Activated T-helper 17 cell treated with anti-CD3 and anti-CD28 coated beads, Interleukin-2, amount 50 U/mL, for 72 hours (primary cell): ENCODE measurements around the gene CRLF1. TPM values are rescaled to one million over a fixed set of nuclear protein-coding genes. Genes with fewer than 3 reads are reported as not detected.

Source experiments
- ATAC-seq: fragments of 150-1000 bp; cut with Tn5 transposase; replicated peaks from 2 replicates; pipeline ENCODE4 v1.10.0; 2021; ENCODE audit warnings: mild to moderate bottlenecking, moderate library complexity
- H3K27ac Mint-ChIP-seq: one replicate; pipeline ENCODE4 v1.8.0; 2022; ENCODE audit warnings: mixed read lengths
- H3K27me3 Mint-ChIP-seq: one replicate; pipeline ENCODE4 v1.8.0; 2022; ENCODE audit warnings: mixed read lengths
- H3K36me3 Mint-ChIP-seq: one replicate; pipeline ENCODE4 v1.8.0; 2022; ENCODE audit warnings: low read depth, mild to moderate bottlenecking, mixed read lengths
- H3K4me1 Mint-ChIP-seq: one replicate; pipeline ENCODE4 v1.8.0; 2022; ENCODE audit warnings: mixed read lengths
- H3K4me3 Mint-ChIP-seq: one replicate; pipeline ENCODE4 v1.8.0; 2022; ENCODE audit warnings: mild to moderate bottlenecking, mixed read lengths
- H3K9me3 Mint-ChIP-seq: one replicate; pipeline ENCODE4 v1.8.0; 2022; ENCODE audit warnings: mixed read lengths
- total RNA-seq, 2 donors: library from RNA; stranded (reverse); gene quantifications; one replicate each; pipeline ENCODE4 v1.2.3, GENCODE V29; 2022

Gene CRLF1
- total RNA-seq, 2 donors from 2014 or later: not detected

DNA sequence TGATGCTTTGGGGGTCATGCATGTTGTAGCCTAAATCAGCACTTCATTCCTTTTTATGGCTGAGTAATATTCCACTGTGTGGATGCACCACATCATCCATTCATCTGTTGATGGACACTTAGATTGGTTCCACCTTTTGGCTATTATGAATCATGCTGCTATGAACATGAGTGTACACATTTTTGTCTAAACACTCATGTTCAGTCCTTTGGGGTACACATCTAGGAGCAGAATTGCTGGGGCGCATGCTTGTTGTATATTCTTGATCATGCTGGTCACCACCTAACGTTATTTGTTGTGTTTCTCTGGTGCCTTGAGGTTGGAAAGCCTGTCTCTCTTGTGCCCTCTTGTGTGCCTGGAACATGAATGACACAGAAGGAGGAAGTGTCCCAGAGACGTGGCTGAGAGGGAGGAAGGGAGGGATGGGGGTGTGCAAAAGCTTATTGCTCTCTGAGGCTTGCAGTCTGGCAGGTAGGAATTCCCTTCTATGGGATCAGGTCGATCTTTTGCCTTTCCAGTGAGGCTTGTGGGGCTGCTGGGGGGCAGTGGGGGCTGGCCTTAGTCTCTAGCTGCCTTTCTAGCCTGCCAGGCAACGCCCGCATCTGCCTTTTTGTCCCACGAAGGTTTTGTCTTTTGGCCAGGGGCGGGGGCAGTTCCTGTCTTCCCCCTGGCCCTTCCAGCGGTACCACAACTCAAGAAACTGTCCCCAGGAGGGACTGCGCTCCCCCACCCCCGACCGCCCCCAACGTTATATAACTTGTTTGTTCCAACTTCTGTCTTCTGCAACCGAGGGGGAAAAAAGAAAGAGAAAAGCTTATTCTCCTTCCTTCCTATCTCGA lies 37.8 kb upstream of the CRLF1 start:
- Mint-ChIP-seq H3K9me3 (no peaks in the 10 kb centered on the region), H3K4me1 (peaks cover 5% of the 10 kb centered on the region), H3K4me3 (no peak overlapping the region), H3K27ac (no peak overlapping the region), H3K36me3 (no peaks in the 10 kb centered on the region), H3K27me3 (no peaks in the 10 kb centered on the region)
- ATAC-seq: peak; percentile 38

DNA sequence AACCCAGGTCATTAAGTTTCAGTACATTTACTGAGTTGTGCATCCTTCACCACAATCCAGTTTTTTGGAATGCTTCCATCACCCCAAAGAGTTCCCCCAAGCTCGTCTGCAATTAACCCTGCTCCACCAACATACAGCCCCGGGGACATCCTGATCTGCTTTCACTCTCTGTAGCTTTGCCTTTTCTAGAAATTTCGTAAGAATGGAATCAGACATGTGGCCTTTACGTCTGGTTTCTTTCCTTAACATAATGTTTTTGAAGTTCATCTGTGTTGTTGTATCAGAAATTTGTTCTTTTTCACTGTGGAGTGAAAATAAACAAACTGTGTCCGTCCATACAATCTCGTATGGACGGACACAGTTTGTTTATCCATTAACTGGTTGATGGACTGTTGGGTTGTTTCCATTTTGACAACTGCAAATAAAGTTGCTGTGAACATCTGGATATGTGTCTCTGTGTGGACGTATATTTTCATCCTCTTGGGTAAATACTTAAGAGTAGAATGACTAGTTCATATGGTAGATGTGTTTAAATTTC lies 33.2 kb upstream of the CRLF1 start:
- peaks cover 11% of the 10 kb centered on the region for H3K4me1 Mint-ChIP-seq
- no peak overlapping the region for H3K4me3 Mint-ChIP-seq
- peaks cover 2% of the 10 kb centered on the region for H3K27me3 Mint-ChIP-seq
- no peaks in the 10 kb centered on the region for H3K36me3 Mint-ChIP-seq
- no peak for ATAC-seq
- no peak overlapping the region for H3K27ac Mint-ChIP-seq
- H3K9me3 Mint-ChIP-seq: no peaks in the 10 kb centered on the region

DNA sequence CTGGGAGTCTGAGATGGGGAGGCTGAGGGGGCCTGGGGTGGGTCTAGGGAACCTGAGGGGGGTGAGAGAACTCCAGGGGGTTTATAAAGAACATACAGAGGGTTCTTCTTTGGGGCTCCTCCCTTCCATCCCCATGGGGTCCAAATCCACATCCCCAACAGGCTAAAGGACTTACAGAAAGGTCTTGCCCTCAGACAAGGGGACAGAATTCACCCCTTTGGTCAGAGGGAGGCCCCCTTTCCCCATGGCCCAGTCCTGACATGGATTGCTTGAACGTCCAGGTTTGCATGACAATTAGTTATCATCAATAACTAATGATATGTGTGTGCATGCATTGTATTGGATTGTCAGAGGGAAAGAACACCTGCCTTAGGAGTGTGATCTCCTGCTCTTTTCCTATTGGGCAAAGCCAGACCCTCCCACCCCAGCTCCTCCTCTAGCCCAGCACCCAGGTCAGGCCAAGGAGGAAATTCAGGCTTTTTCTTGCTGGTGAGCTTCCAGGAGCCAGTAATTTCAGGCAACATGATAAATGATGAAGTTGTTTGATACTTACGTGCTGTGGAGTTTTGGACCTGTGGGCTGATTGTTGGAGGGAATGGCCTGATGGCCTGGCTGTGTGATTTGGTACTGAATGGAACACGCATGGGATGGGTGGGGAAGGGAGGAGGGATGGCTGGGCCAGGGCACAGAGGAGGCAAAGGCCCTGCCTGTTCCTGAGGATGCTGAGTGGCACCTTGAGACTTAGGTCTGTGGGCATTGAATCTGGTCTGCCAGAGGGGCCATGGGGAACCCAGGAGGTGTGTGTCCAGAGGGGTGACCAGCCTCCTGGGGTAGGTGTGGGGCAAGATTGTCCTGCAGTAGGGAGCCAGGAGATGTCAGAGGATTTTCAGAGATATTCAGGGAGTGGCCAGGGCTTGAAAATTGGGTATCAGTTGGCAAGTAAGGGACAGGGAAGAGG lies 31.4 kb upstream of the CRLF1 start:
- Mint-ChIP-seq H3K9me3 (no peaks in the 10 kb centered on the region), H3K36me3 (no peaks in the 10 kb centered on the region), H3K4me1 (peaks cover 6% of the 10 kb centered on the region), H3K27ac (peak overlapping the region; percentile 28), H3K27me3 (peaks cover 4% of the 10 kb centered on the region), H3K4me3 (peak overlapping the region; percentile 79)
- no peak for ATAC-seq

DNA sequence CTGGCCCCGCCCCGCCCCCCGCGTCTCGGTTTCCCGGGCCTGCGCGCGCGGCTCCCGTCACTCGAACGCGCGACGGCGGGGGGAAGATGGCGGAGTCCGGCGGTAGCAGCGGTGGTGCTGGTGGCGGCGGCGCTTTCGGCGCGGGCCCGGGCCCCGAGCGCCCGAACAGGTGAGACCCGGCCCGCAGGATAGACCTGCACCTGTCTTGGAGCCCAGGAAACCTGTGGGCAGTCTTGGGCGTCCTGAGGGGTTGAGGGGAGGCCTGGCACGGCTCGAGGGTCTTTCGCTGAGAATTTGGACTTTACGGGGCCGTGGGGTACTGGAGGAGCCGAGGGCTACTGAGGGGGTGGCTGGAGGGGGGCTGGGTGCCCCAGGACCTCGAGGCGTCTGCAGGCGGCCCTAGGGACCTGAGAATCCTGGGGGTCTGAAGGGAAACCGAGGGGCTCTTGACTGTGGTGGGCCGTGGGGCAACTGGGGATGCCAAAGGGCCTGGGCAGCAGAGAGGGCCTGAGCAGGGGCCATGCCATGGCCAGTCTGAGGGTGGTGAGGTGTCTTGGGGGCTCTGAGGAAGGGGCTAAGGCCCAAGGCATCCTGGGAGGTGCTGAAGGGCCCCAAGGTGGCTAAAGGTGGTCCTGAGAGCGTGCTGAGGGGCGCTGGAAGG lies 30.5 kb upstream of the CRLF1 start, which contains the start of gene KLHL26:
Gene KLHL26, plus strand, starts transcription at position 60 of the 661 bp plus-strand sequence. Its CDS starts 27 bp downstream, at position 87.
- no peaks in the 10 kb centered on the region for H3K9me3 Mint-ChIP-seq
- peaks cover 4% of the 10 kb centered on the region for H3K27me3 Mint-ChIP-seq
- no peak for ATAC-seq
- no peaks in the 10 kb centered on the region for H3K36me3 Mint-ChIP-seq
- H3K4me1 Mint-ChIP-seq: peaks cover 6% of the 10 kb centered on the region
- H3K4me3 Mint-ChIP-seq: peak within 1 kb of the TSS; percentile 79
- H3K27ac Mint-ChIP-seq: peak within 1 kb of the TSS; percentile 72

DNA sequence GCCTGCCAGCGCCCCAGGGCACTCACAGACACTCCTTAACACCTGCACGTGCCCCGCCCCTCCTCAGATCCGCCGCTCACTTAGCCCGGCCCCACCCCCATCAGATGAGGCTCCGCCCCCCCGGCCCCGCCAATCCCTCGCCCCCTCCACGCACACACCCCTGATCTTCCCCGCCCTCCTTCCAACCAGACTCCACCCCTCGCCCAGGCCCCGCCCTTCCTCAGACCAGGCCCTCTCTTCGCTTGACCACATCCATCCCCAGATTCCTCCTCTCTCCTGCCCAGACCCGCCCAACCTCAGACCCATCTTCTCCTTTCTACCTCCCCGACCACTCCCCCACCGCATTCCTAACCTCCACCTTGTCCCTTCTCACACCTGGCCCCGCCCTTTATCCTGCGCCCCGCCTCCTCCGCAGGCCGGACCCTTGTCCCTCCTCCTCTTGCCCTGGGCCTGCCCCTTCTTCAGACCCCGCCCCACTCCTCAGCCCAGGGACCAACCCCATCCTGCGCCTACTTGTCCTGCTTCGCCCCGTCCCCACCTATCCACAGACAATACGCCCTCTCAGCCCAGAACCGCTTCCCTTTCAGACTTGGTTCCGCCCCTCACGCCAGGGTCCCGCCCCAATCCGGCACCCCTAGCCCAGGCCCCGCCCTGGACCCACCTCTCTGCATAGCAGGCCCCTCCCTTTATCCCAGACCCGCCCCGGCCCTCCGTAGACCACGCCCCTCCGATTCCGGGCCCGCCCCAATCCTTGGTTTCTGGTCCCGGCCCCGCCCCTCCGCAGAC lies 29.8 kb upstream of the CRLF1 start:
- Mint-ChIP-seq H3K27ac (peak overlapping the region; percentile 72), H3K27me3 (peaks cover 4% of the 10 kb centered on the region), H3K9me3 (no peaks in the 10 kb centered on the region), H3K4me3 (peak overlapping the region; percentile 79), H3K4me1 (peaks cover 6% of the 10 kb centered on the region), H3K36me3 (no peaks in the 10 kb centered on the region)
- ATAC-seq: peak; percentile 91

DNA sequence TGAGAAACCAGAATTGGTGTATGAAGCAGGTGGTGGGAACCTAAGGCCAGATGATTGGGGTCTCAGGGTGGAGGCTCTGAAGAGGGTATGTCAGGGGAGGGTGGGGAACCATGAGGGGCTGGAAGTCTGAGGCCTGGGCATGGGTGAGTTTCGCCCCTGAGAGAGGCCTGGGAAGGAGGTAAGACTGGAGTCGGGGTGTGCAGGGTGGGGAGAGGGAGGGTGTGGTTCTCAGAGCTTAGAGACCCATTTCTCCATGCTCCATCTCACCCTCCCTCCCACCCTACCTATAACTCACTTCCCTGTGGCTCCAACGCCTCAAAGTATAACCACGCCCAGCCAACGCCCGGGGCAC lies 29.2 kb upstream of the CRLF1 start:
- Mint-ChIP-seq H3K27ac (peak overlapping the region; percentile 72), H3K27me3 (peaks cover 4% of the 10 kb centered on the region), H3K36me3 (no peaks in the 10 kb centered on the region), H3K4me1 (peaks cover 6% of the 10 kb centered on the region), H3K9me3 (no peaks in the 10 kb centered on the region), H3K4me3 (peak overlapping the region; percentile 79)
- ATAC-seq: no peak

DNA sequence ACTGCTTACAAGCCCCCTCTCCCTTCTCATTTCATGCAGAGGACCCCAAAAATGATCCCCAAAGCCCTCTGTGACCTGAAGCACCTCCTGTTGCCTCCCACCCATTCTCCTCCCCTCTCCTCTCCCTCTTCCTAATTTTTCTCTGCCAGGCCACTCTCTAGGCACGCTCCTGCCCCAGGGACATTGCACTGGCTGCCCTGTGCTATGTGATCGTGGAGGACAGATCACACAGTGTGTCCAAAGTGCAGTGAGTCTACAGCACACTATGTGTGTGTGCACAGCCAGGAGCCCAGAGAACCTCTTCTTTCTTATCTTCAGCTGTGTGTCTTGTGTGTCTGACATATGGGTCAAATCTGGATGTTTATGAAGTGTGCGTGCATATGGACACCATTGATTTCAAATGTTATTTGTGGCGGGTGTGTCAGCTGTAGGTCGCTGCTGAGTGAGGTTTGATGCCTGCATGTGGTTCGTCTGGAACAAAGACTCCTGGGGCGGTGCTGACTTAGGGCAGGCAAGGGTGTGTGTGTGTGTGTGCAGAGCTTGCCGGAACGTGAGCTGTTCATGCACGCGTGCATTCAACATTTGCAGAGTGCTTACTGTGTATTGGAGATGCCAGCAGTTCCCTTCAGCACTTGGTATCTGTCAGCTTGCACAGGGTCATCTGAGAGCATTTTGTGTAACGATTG lies 28.2 kb upstream of the CRLF1 start:
- no peak for ATAC-seq
- H3K36me3 Mint-ChIP-seq: no peaks in the 10 kb centered on the region
- no peak overlapping the region for H3K27ac Mint-ChIP-seq
- H3K4me3 Mint-ChIP-seq: no peak overlapping the region
- H3K4me1 Mint-ChIP-seq: peaks cover 6% of the 10 kb centered on the region
- H3K9me3 Mint-ChIP-seq: no peaks in the 10 kb centered on the region
- H3K27me3 Mint-ChIP-seq: peaks cover 4% of the 10 kb centered on the region

DNA sequence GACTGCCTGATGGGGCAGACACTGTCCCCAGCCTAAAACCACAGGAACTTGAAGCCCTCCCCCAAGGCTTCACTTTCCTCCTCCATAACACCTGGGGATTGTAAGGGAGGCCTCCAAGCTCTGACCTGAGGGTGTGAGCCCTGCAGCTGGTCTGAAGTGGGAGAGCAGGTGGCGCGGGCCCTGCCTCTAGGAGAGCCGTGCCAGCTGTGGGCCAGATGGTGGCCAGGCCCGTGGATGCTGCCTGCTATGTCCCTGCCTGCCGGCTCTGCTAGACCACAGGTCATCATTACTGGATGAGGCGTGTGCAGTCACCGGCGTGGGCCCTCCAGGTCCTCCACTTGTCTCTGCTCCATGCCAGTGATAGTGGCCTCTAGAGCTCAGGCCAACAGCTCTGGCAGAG lies 26.7 kb upstream of the CRLF1 start:
- H3K9me3 Mint-ChIP-seq: no peaks in the 10 kb centered on the region
- H3K4me3 Mint-ChIP-seq: no peak overlapping the region
- peaks cover 6% of the 10 kb centered on the region for H3K4me1 Mint-ChIP-seq
- ATAC-seq: no peak
- H3K27ac Mint-ChIP-seq: no peak overlapping the region
- peaks cover 4% of the 10 kb centered on the region for H3K27me3 Mint-ChIP-seq
- H3K36me3 Mint-ChIP-seq: no peaks in the 10 kb centered on the region

DNA sequence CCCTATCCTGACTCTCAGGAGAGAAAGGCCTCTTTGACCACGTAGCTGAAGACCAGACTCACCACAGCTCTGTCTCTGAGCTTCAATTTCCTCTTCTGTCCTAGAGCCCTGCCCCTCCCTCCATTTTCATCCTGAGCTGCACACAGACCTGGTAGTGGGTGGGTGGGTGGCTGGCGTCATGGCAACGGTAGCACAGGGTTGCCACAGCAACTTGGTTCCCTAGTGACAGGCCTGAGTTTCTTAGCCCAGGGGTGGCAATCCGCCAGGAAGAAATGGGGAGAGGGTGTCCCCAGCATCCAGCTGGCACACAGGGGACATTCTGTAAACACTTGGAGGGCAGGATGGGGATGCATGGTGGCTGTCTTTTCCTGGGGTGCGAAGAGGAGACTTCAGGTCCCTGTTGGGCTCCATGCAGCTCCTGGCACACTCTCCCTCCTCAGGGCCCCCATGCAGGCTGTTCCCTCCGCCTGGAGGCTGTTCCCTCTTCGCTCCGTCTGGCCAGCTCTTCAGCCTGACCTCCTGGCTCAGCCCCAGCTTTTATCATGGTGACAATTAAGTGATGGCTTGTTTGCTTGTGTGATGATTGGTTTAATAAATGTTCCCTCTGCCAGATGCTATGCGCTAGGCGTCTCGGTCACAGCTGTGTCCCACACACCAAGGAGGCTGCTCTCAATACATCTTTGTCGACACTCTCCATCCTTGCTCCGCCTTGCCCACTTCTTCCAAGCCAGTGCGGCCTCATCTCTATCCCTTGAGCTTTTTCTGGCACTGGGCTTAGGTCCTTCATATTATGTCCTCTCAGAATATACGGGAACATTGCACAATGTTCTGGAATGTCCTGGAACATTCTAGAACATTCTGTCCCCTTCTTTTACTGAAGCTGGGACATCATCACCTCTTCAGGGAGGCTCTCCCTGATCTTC lies 22.8 kb upstream of the CRLF1 start:
- Mint-ChIP-seq H3K36me3 (no peaks in the 10 kb centered on the region), H3K27me3 (no peaks in the 10 kb centered on the region), H3K9me3 (no peaks in the 10 kb centered on the region), H3K4me3 (no peak overlapping the region), H3K27ac (no peak overlapping the region), H3K4me1 (no peaks in the 10 kb centered on the region)
- ATAC-seq: no peak

DNA sequence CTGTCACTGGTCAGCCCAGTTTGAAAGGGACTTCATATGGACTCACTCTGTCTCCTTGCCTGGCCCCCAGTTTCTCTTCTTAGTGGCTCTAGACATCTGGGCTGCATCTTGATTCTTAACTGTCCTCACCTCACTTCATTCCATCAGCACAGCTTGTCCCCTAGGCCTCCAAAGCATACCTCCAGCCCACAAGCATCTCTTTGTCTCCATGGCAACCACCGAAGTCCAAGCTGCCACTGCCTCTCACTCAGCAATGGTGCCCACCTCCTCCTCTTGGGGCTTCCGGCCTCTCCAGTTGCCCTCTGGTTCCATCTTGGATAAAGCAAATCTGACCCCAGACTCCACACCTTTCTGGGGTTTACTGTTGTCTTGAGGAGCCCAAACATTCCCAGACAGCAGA lies 20.3 kb upstream of the CRLF1 start:
- Mint-ChIP-seq H3K4me3 (no peak overlapping the region), H3K36me3 (no peaks in the 10 kb centered on the region), H3K27ac (no peak overlapping the region), H3K27me3 (no peaks in the 10 kb centered on the region), H3K4me1 (no peaks in the 10 kb centered on the region), H3K9me3 (no peaks in the 10 kb centered on the region)
- no peak for ATAC-seq

DNA sequence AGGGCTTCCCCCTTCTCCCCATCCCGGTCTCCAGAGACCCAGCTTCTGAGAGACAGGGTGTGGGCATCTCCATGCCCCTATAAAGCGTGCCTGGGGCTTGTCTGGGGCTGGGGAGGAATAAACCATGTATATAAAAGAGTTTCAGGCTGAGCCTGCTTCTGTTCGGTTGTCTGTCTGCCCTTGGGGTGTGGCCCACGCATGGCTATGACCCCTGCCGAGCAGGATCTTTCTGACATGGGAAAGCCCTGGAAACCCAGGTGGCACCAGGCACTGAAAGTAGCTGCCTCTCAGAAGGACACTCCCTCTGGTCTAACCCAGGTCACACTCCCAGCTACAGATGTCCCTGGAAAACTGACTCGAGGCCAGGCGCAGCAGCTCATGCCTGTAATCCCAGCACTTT lies 14.3 kb upstream of the CRLF1 start:
- no peak for ATAC-seq
- H3K4me3 Mint-ChIP-seq: no peak overlapping the region

DNA sequence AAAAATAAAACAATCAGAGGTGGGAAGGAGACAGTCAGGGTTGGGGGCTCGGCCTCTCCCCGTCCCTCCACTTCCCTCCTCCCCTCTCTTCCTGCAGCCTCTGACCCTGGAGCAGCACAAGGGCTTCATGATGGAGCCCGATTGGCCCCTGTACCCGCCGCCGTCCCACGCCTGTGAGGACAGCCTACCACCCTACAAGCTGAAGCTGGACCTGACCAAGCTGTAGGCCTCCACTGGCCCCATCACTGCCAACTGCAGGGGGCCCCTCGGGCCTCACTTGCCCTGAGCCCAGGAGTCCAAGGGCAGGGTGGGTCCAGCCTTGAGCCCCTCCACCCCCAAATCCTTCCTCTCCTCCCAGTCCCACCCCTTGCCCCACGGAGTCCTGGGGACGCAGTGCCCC lies 13.7 kb upstream of the CRLF1 start:
- Mint-ChIP-seq H3K4me3 (no peak overlapping the region), H3K9me3 (no peaks in the 10 kb centered on the region), H3K4me1 (no peaks in the 10 kb centered on the region), H3K27me3 (peaks cover 8% of the 10 kb centered on the region), H3K36me3 (no peaks in the 10 kb centered on the region), H3K27ac (no peak overlapping the region)
- no peak for ATAC-seq

More for the DNA sequence above, 14.3 kb upstream of the CRLF1 start:
- Mint-ChIP-seq H3K27ac (no peak overlapping the region), H3K4me1 (no peaks in the 10 kb centered on the region), H3K9me3 (no peaks in the 10 kb centered on the region), H3K27me3 (peaks cover 7% of the 10 kb centered on the region), H3K36me3 (no peaks in the 10 kb centered on the region)
